ENCODE results near the gene KCTD1.

- TF ChIP-seq CTCF (IDR thresholded peaks at IDR 0.05; ENCODE audit: low read depth, low read length) (peak; percentile 45), EZH2phosphoT487 (IDR thresholded peaks at IDR 0.05; ENCODE audit: low read depth) (no peak)
Measured at GRCh38 chr18:26468931-26469340, 79.4 kb downstream of the KCTD1 start.
